ENCODE data around the gene SERAC1. TPM values are rescaled to one million over a fixed set of nuclear protein-coding genes. Genes with fewer than 3 reads are reported as not detected.
"Not testable (repeated sequence)": the region's sequence is repeated elsewhere in the genome, so short reads cannot be mapped to it uniquely, and the experiment has no call there.

The SERAC1 gene
- total and polyA plus RNA-seq, 7 experiments from 2014 or later, result 2.4 to 5.4 (median 2.6) TPM

- no peaks in the 10 kb centered on the region for H3K27me3 Mint-ChIP-seq
- Histone ChIP-seq H3K27ac (ENCODE audit: low read depth, low read length) (no peak overlapping the region), H3K9me3 (ENCODE audit: control insufficient read depth in 2 of 3, low read length in 3 of 3) (no peaks in the 10 kb centered on the region), H3K27me3 (ENCODE audit: control insufficient read depth in 2 of 2, insufficient read depth in 2 of 2, low read length in 2 of 2) (no peaks in the 10 kb centered on the region), H3K4me1 (ENCODE audit: control insufficient read depth in 2 of 2, insufficient read depth in 2 of 2, low read length in 2 of 2) (no peaks in the 10 kb centered on the region), H3K36me3 (ENCODE audit: control insufficient read depth in 2 of 3, insufficient read depth in 3 of 3, low read length in 3 of 3) (no peaks in the 10 kb centered on the region), H3K4me3 (ENCODE audit: low read length) (no peak overlapping the region)
- no peaks in the 10 kb centered on the region for H3K9me3 Mint-ChIP-seq
- ATAC-seq, result no peak
- no peak overlapping the region for H3K4me3 Mint-ChIP-seq
- ChIA-PET CTCF (no interaction called here), POLR2A (no interaction called here)
- no peaks in the 10 kb centered on the region for H3K4me1 Mint-ChIP-seq
- intact Hi-C loops (cut with micrococcal nuclease), result no loop called here
- no peak for DNase-seq
- H3K36me3 Mint-ChIP-seq, result peaks cover 0 to 16% (median 4%) of the 10 kb centered on the region in 5 donors
- H3K27ac Mint-ChIP-seq, result no peak overlapping the region
These were observed 13.2 kb downstream of the SERAC1 start for GRCh38 chr6:158154816-158155215.

- Histone ChIP-seq H3K9me3 (ENCODE audit: control insufficient read depth in 2 of 3, low read length in 3 of 3) (no peaks in the 10 kb centered on the region), H3K36me3 (ENCODE audit: control insufficient read depth in 2 of 3, insufficient read depth in 3 of 3, low read length in 3 of 3) (no peaks in the 10 kb centered on the region), H3K4me3 (ENCODE audit: low read length) (no peak overlapping the region), H3K27me3 (ENCODE audit: control insufficient read depth in 2 of 2, insufficient read depth in 2 of 2, low read length in 2 of 2) (no peaks in the 10 kb centered on the region), H3K27ac (ENCODE audit: low read depth, low read length) (no peak overlapping the region), H3K4me1 (ENCODE audit: control insufficient read depth in 2 of 2, insufficient read depth in 2 of 2, low read length in 2 of 2) (no peaks in the 10 kb centered on the region)
- no peak overlapping the region for H3K27ac Mint-ChIP-seq
- no peaks in the 10 kb centered on the region for H3K4me1 Mint-ChIP-seq
- intact Hi-C loops (cut with micrococcal nuclease), result no loop called here
- DNase-seq (no peak), ATAC-seq (no peak)
- H3K9me3 Mint-ChIP-seq, result no peaks in the 10 kb centered on the region
- peaks cover 0 to 20% (median 4%) of the 10 kb centered on the region in 5 donors for H3K36me3 Mint-ChIP-seq
- ChIA-PET CTCF (no interaction called here), POLR2A (interaction anchor here (0.5 kb wide), 1 partner anchor 254 kb away, joined by 8 read pairs; no protein-coding TSS in a partner anchor)
- no peak overlapping the region for H3K4me3 Mint-ChIP-seq
- H3K27me3 Mint-ChIP-seq, result no peaks in the 10 kb centered on the region
These were observed 14.5 kb downstream of the SERAC1 start for GRCh38 chr6:158153576-158153975.

- Histone ChIP-seq H3K9me3 (ENCODE audit: control insufficient read depth in 2 of 3, low read length in 3 of 3) (no peaks in the 10 kb centered on the region), H3K4me3 (ENCODE audit: low read length) (no peak overlapping the region), H3K27me3 (ENCODE audit: control insufficient read depth in 2 of 2, insufficient read depth in 2 of 2, low read length in 2 of 2) (no peaks in the 10 kb centered on the region), H3K36me3 (ENCODE audit: control insufficient read depth in 2 of 3, insufficient read depth in 3 of 3, low read length in 3 of 3) (no peaks in the 10 kb centered on the region), H3K4me1 (ENCODE audit: control insufficient read depth in 2 of 2, insufficient read depth in 2 of 2, low read length in 2 of 2) (no peaks in the 10 kb centered on the region), H3K27ac (ENCODE audit: low read depth, low read length) (no peak overlapping the region)
- no peaks in the 10 kb centered on the region for H3K9me3 Mint-ChIP-seq
- no peaks in the 10 kb centered on the region for H3K27me3 Mint-ChIP-seq
- POLR2A ChIA-PET, result no interaction called here
- DNase-seq (no peak), ATAC-seq (no peak)
- H3K36me3 Mint-ChIP-seq, result peaks cover 0 to 23% (median 9%) of the 10 kb centered on the region in 5 donors
- no peak overlapping the region for H3K27ac Mint-ChIP-seq
- H3K4me1 Mint-ChIP-seq, result no peaks in the 10 kb centered on the region
- CTCF ChIA-PET, result interaction anchor here (0.5 kb wide), 1 partner anchor 553 kb away, joined by 3 read pairs; no protein-coding TSS in a partner anchor
- H3K4me3 Mint-ChIP-seq, result no peak overlapping the region
- intact Hi-C loops (cut with micrococcal nuclease), result no loop called here
These were observed 15.4 kb downstream of the SERAC1 start for GRCh38 chr6:158152659-158153058.

DNA sequence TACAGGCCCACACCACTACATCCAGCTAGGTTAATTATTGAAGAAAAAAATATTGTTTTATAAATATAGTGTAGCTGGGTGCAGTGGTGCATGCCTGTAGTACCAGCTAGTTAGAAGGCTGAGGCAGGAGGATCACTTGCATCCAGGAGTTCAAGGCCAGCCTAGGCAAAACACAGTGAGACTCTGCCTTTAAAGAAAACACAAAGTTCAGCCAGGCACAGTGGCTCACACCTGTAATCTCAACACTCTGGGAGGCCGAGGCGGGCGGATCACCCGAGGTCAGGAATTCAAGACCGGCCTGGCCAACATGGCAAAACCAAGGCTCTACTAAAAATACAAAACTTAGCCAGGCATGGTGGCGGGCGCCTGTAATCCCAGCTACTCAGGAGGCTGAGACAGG, 16.0 kb downstream of the SERAC1 start:
- H3K27me3 ChIP-seq (ENCODE audit: control insufficient read depth in 2 of 2, insufficient read depth in 2 of 2, low read length in 2 of 2); POLR2A ChIA-PET; H3K4me1 ChIP-seq (ENCODE audit: control insufficient read depth in 2 of 2, insufficient read depth in 2 of 2, low read length in 2 of 2); H3K27ac Mint-ChIP-seq; H3K27ac ChIP-seq (ENCODE audit: low read depth, low read length); H3K9me3 ChIP-seq (ENCODE audit: control insufficient read depth in 2 of 3, low read length in 3 of 3); intact Hi-C loops (cut with micrococcal nuclease); H3K4me1 Mint-ChIP-seq; ATAC-seq; H3K4me3 Mint-ChIP-seq; H3K9me3 Mint-ChIP-seq; DNase-seq; H3K36me3 ChIP-seq (ENCODE audit: control insufficient read depth in 2 of 3, insufficient read depth in 3 of 3, low read length in 3 of 3); H3K4me3 ChIP-seq (ENCODE audit: low read length); H3K27me3 Mint-ChIP-seq: not testable (repeated sequence)
- H3K36me3 Mint-ChIP-seq, result peaks cover 0 to 22% (median 7%) of the 10 kb centered on the region in 5 donors
- CTCF ChIA-PET, result interaction anchor here (0.7 kb wide), 1 partner anchor 659 kb away, joined by 3 read pairs; no protein-coding TSS in a partner anchor

DNA sequence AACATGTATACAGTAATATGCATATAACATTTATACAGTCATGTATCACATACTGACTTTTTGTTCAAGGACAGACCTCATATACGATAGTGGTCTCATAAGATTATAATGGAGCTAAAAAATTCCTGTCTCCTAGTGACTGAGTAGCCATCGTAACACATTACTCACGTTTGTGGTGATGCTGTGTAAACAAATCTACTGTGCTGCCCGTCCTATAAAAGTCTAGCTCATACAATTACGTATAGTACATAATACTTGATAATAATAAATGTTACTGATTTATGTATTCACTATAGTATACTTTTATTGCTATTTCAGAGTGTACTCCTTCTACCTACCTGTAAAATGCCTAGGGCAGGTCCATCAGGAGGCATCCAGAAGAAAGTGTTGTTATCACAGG, 17.4 kb downstream of the SERAC1 start:
- Mint-ChIP-seq H3K4me1 (no peaks in the 10 kb centered on the region), H3K4me3 (no peak overlapping the region), H3K27me3 (no peaks in the 10 kb centered on the region), H3K27ac (no peak overlapping the region), H3K36me3 (peaks cover 0 to 24% (median 7%) of the 10 kb centered on the region in 5 donors), H3K9me3 (no peaks in the 10 kb centered on the region)
- H3K36me3 ChIP-seq (ENCODE audit: control insufficient read depth in 2 of 3, insufficient read depth in 3 of 3, low read length in 3 of 3), result no peaks in the 10 kb centered on the region
- no peak overlapping the region for H3K27ac ChIP-seq (ENCODE audit: low read depth, low read length)
- no peaks in the 10 kb centered on the region for H3K9me3 ChIP-seq (ENCODE audit: control insufficient read depth in 2 of 3, low read length in 3 of 3)
- no peak overlapping the region for H3K4me3 ChIP-seq (ENCODE audit: low read length)
- ATAC-seq (no peak), DNase-seq (no peak)
- ChIA-PET POLR2A (interaction anchor here (0.6 kb wide), 1 partner anchor 600 kb away, joined by 3 read pairs; no protein-coding TSS in a partner anchor), CTCF (interaction anchor here (0.5 kb wide), 1 partner anchor 676 kb away, joined by 3 read pairs; no protein-coding TSS in a partner anchor)
- intact Hi-C loops (cut with micrococcal nuclease), result no loop called here
- no peaks in the 10 kb centered on the region for H3K27me3 ChIP-seq (ENCODE audit: control insufficient read depth in 2 of 2, insufficient read depth in 2 of 2, low read length in 2 of 2)
- H3K4me1 ChIP-seq (ENCODE audit: control insufficient read depth in 2 of 2, insufficient read depth in 2 of 2, low read length in 2 of 2), result no peaks in the 10 kb centered on the region

GRCh38 chr6:158149641-158150040, 18.4 kb downstream of the SERAC1 start:
- POLR2A ChIA-PET, result no interaction called here
- Histone ChIP-seq H3K4me3 (ENCODE audit: low read length) (no peak overlapping the region), H3K27ac (ENCODE audit: low read depth, low read length) (no peak overlapping the region), H3K9me3 (ENCODE audit: control insufficient read depth in 2 of 3, low read length in 3 of 3) (no peaks in the 10 kb centered on the region), H3K4me1 (ENCODE audit: control insufficient read depth in 2 of 2, insufficient read depth in 2 of 2, low read length in 2 of 2) (no peaks in the 10 kb centered on the region), H3K27me3 (ENCODE audit: control insufficient read depth in 2 of 2, insufficient read depth in 2 of 2, low read length in 2 of 2) (no peaks in the 10 kb centered on the region), H3K36me3 (ENCODE audit: control insufficient read depth in 2 of 3, insufficient read depth in 3 of 3, low read length in 3 of 3) (no peaks in the 10 kb centered on the region)
- CTCF ChIA-PET, result no interaction called here
- Mint-ChIP-seq H3K27ac (no peak overlapping the region), H3K4me1 (no peaks in the 10 kb centered on the region), H3K27me3 (no peaks in the 10 kb centered on the region), H3K36me3 (peaks cover 0 to 20% (median 7%) of the 10 kb centered on the region in 5 donors), H3K4me3 (no peak overlapping the region), H3K9me3 (no peaks in the 10 kb centered on the region)
- no peak for DNase-seq
- no peak for ATAC-seq
- intact Hi-C loops (cut with micrococcal nuclease), result no loop called here

- DNase-seq, result no peak
- Mint-ChIP-seq H3K4me3 (no peak overlapping the region), H3K27me3 (no peaks in the 10 kb centered on the region), H3K27ac (no peak overlapping the region), H3K4me1 (peaks cover 0 to 4% (median 0%) of the 10 kb centered on the region in 7 donors), H3K36me3 (peaks cover 8 to 45% (median 22%) of the 10 kb centered on the region in 5 donors), H3K9me3 (peaks cover 0 to 2% (median 0%) of the 10 kb centered on the region in 11 donors)
- intact Hi-C loops (cut with micrococcal nuclease), result no loop called here
- Histone ChIP-seq H3K27ac (ENCODE audit: low read depth, low read length) (no peak overlapping the region), H3K4me3 (ENCODE audit: low read length) (no peak overlapping the region), H3K27me3 (ENCODE audit: control insufficient read depth in 2 of 2, insufficient read depth in 2 of 2, low read length in 2 of 2) (no peaks in the 10 kb centered on the region), H3K9me3 (ENCODE audit: control insufficient read depth in 2 of 3, low read length in 3 of 3) (no peaks in the 10 kb centered on the region), H3K4me1 (ENCODE audit: control insufficient read depth in 2 of 2, insufficient read depth in 2 of 2, low read length in 2 of 2) (no peaks in the 10 kb centered on the region), H3K36me3 (ENCODE audit: control insufficient read depth in 2 of 3, insufficient read depth in 3 of 3, low read length in 3 of 3) (peaks cover 0 to 9% (median 0%) of the 10 kb centered on the region in 3 experiments)
- ChIA-PET CTCF (no interaction called here), POLR2A (no interaction called here)
- ATAC-seq, result no peak
These were observed 24.4 kb downstream of the SERAC1 start for GRCh38 chr6:158143700-158144099.

Data from naive thymus-derived CD4-positive, alpha-beta T cell (primary cell).